Stimulated activated CD8-positive, alpha-beta memory T cell treated with anti-CD3 and anti-CD28 coated beads, Interleukin-4, amount 100 ng/mL, for 4 hours (primary cell): ENCODE data around the gene SCN4A.
"Not testable (repeated sequence)": the region's sequence is repeated elsewhere in the genome, so short reads cannot be mapped to it uniquely, and the experiment has no call there.

Experiments used
- DNase-seq, 2 donors: peaks; one replicate each; pipeline ENCODE4 v3.0.0-alpha.2; 2020; ENCODE audit warnings: low read depth in 2 of 2, low spot score in 1 of 2

Gene SCN4A

GRCh38 chr17:63889026-63889848 lies 83.5 kb downstream of the SCN4A start:
- DNase-seq = not testable (repeated sequence)
